Measurements from ENCODE around the gene TSHR.

The TSHR gene

GRCh38 chr14:81132468-81132867, 177.0 kb downstream of the TSHR start:
- no peaks in the 10 kb centered on the region for H3K9me3 ChIP-seq (ENCODE audit: control insufficient read depth, insufficient read depth, low read length)
- no peak overlapping the region for H3K27ac ChIP-seq (ENCODE audit: low read depth, low read length)
- no peaks in the 10 kb centered on the region; the same call in 1 of the 2 replicates for H3K4me1 ChIP-seq (ENCODE audit: control insufficient read depth, insufficient read depth, low read length)
- H3K4me3 ChIP-seq (ENCODE audit: low read depth, low read length), result no peak overlapping the region
- no peaks in the 10 kb centered on the region for H3K27me3 ChIP-seq (ENCODE audit: control insufficient read depth, insufficient read depth, low read length)
- H3K36me3 ChIP-seq (ENCODE audit: control insufficient read depth, insufficient read depth, low read length), result no peaks in the 10 kb centered on the region
- no peak overlapping the region for H3K9ac ChIP-seq (ENCODE audit: low read depth, low read length)

DNA sequence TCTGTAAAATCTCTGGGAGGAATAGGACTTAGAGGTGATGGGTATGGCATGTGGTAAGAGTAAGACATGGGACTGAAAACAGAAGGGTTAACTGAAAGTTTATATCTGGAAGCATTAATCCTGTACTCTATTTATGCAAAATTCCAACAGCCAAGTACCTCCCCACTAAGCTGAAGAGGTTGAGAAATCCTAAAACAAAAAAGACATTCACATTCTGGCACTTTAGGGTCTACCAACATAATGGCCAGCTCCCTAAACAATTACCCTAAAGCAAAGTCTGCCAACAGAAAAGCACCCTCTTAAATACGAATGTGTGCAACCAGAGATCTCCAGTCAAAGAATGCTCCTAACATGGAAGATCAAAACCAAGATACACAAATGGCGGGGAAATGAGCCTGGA, 178.0 kb downstream of the TSHR start:
- H3K27ac ChIP-seq (ENCODE audit: low read depth, low read length), result no peak overlapping the region
- H3K4me3 ChIP-seq (ENCODE audit: low read depth, low read length), result no peak overlapping the region
- no peaks in the 10 kb centered on the region for H3K9me3 ChIP-seq (ENCODE audit: control insufficient read depth, insufficient read depth, low read length)
- no peaks in the 10 kb centered on the region for H3K27me3 ChIP-seq (ENCODE audit: control insufficient read depth, insufficient read depth, low read length)
- no peaks in the 10 kb centered on the region; the same call in 1 of the 2 replicates for H3K4me1 ChIP-seq (ENCODE audit: control insufficient read depth, insufficient read depth, low read length)
- H3K36me3 ChIP-seq (ENCODE audit: control insufficient read depth, insufficient read depth, low read length), result no peaks in the 10 kb centered on the region
- H3K9ac ChIP-seq (ENCODE audit: low read depth, low read length), result no peak overlapping the region

GRCh38 chr14:81137316-81137715, 181.9 kb downstream of the TSHR start:
- H3K9me3 ChIP-seq (ENCODE audit: control insufficient read depth, insufficient read depth, low read length), result no peaks in the 10 kb centered on the region
- H3K4me3 ChIP-seq (ENCODE audit: low read depth, low read length), result no peak overlapping the region
- H3K4me1 ChIP-seq (ENCODE audit: control insufficient read depth, insufficient read depth, low read length), result no peaks in the 10 kb centered on the region; the same call in 1 of the 2 replicates
- H3K9ac ChIP-seq (ENCODE audit: low read depth, low read length), result no peak overlapping the region
- no peaks in the 10 kb centered on the region for H3K27me3 ChIP-seq (ENCODE audit: control insufficient read depth, insufficient read depth, low read length)
- H3K36me3 ChIP-seq (ENCODE audit: control insufficient read depth, insufficient read depth, low read length), result no peaks in the 10 kb centered on the region
- no peak overlapping the region for H3K27ac ChIP-seq (ENCODE audit: low read depth, low read length)

DNA sequence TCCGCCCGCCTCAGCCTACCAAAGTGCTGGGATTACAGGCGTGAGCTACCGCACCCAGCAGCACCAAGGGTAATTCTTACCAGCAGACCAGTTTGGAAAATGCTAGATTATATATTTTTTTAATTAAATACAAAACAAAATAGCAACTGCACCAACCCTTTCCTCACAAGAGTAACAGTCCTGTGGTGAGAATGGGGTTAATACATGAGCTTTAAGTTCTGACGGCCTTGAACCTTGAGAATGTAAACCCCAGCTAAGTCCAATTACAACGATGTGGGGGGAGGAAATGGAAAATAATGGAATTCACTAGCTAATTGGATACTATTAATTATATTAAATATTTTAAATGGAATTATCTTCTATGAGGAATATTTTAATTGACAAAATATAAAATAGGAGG, 183.0 kb downstream of the TSHR start:
- H3K4me1 ChIP-seq (ENCODE audit: control insufficient read depth, insufficient read depth, low read length), result no peaks in the 10 kb centered on the region
- H3K9me3 ChIP-seq (ENCODE audit: control insufficient read depth, insufficient read depth, low read length), result no peaks in the 10 kb centered on the region
- no peaks in the 10 kb centered on the region for H3K27me3 ChIP-seq (ENCODE audit: control insufficient read depth, insufficient read depth, low read length)
- no peak overlapping the region for H3K4me3 ChIP-seq (ENCODE audit: low read depth, low read length)
- H3K27ac ChIP-seq (ENCODE audit: low read depth, low read length), result no peak overlapping the region
- H3K9ac ChIP-seq (ENCODE audit: low read depth, low read length), result no peak overlapping the region
- no peaks in the 10 kb centered on the region for H3K36me3 ChIP-seq (ENCODE audit: control insufficient read depth, insufficient read depth, low read length)

DNA sequence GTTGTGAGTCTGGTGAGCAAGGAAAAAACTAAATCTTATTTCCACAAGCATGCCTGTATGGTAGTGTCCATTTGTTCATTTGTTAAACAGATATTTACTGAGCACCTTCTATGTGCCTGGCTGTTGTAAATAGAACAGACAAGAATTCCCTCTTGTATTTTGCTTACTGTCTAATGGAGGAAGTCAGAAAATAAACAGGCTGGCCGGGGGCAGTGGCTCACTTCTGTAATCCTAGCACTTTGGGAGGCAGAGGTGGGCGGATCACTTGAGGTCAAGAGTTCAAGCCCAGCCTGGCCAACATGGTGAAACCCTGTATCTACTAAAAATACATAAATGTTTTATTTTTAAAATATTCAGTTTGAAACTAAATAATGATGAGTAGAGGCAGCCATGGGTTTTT, 186.0 kb downstream of the TSHR start:
- Histone ChIP-seq H3K27me3 (ENCODE audit: control insufficient read depth, insufficient read depth, low read length) (no peaks in the 10 kb centered on the region), H3K9ac (ENCODE audit: low read depth, low read length) (no peak overlapping the region), H3K4me1 (ENCODE audit: control insufficient read depth, insufficient read depth, low read length) (no peaks in the 10 kb centered on the region), H3K9me3 (ENCODE audit: control insufficient read depth, insufficient read depth, low read length) (no peaks in the 10 kb centered on the region), H3K36me3 (ENCODE audit: control insufficient read depth, insufficient read depth, low read length) (no peaks in the 10 kb centered on the region), H3K27ac (ENCODE audit: low read depth, low read length) (no peak overlapping the region), H3K4me3 (ENCODE audit: low read depth, low read length) (no peak overlapping the region)

DNA sequence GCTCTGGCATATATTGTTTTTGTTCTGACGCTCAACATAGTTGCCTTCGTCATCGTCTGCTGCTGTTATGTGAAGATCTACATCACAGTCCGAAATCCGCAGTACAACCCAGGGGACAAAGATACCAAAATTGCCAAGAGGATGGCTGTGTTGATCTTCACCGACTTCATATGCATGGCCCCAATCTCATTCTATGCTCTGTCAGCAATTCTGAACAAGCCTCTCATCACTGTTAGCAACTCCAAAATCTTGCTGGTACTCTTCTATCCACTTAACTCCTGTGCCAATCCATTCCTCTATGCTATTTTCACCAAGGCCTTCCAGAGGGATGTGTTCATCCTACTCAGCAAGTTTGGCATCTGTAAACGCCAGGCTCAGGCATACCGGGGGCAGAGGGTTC, 188.4 kb downstream of the TSHR start:
- H3K27me3 ChIP-seq (ENCODE audit: control insufficient read depth, insufficient read depth, low read length), result no peaks in the 10 kb centered on the region
- H3K27ac ChIP-seq (ENCODE audit: low read depth, low read length), result no peak overlapping the region
- H3K9me3 ChIP-seq (ENCODE audit: control insufficient read depth, insufficient read depth, low read length), result no peaks in the 10 kb centered on the region
- no peaks in the 10 kb centered on the region for H3K36me3 ChIP-seq (ENCODE audit: control insufficient read depth, insufficient read depth, low read length)
- no peak overlapping the region for H3K4me3 ChIP-seq (ENCODE audit: low read depth, low read length)
- H3K4me1 ChIP-seq (ENCODE audit: control insufficient read depth, insufficient read depth, low read length), result no peaks in the 10 kb centered on the region
- no peak overlapping the region for H3K9ac ChIP-seq (ENCODE audit: low read depth, low read length)

GRCh38 chr14:81144824-81145603, 189.6 kb downstream of the TSHR start:
- no peak overlapping the region for H3K4me3 ChIP-seq (ENCODE audit: low read depth, low read length)

DNA sequence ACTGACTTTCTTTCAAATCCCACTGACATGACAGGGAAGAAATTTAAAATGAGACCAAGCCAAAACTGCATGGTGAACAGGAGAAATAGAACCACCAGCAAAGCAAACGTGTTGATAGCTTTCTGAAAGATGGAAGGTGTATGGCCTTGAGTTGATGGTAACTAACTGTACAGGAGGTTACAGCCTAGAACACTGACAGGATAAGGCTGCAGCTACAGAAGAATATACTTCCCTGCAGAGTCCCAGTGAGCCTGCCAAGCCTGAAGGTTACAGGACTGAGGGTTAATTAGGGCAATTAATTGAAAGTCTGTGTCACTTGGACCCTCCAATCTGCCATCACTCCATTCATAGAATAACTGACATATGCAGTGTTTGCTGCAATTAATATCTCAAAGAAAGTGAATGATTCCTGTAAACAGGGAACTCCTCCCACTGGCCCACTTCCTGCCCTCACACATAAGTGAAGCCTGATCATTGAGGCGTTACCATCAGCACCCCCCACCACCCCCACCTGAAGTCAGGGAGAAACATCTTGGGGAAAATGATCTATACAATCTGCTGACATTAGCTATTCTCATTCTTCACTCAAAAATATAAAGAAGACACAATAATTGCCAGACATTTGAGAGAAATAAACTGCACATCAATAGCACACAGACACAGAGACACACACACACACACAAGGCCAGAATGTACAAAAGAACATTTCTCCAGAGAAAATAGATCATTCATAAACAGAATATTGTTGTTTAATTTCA, 191.9 kb downstream of the TSHR start:
- H3K27me3 ChIP-seq (ENCODE audit: control insufficient read depth, insufficient read depth, low read length), result no peaks in the 10 kb centered on the region
- H3K9ac ChIP-seq (ENCODE audit: low read depth, low read length), result no peak overlapping the region
- no peaks in the 10 kb centered on the region for H3K4me1 ChIP-seq (ENCODE audit: control insufficient read depth, insufficient read depth, low read length)
- H3K27ac ChIP-seq (ENCODE audit: low read depth, low read length), result no peak overlapping the region
- no peaks in the 10 kb centered on the region for H3K36me3 ChIP-seq (ENCODE audit: control insufficient read depth, insufficient read depth, low read length)
- H3K4me3 ChIP-seq (ENCODE audit: low read depth, low read length), result no peak overlapping the region
- H3K9me3 ChIP-seq (ENCODE audit: control insufficient read depth, insufficient read depth, low read length), result no peaks in the 10 kb centered on the region

More at GRCh38 chr14:81144824-81145603, 189.6 kb downstream of the TSHR start:
- Histone ChIP-seq H3K36me3 (ENCODE audit: control insufficient read depth, insufficient read depth, low read length) (no peaks in the 10 kb centered on the region), H3K4me1 (ENCODE audit: control insufficient read depth, insufficient read depth, low read length) (no peaks in the 10 kb centered on the region), H3K9ac (ENCODE audit: low read depth, low read length) (no peak overlapping the region), H3K9me3 (ENCODE audit: control insufficient read depth, insufficient read depth, low read length) (no peaks in the 10 kb centered on the region), H3K27me3 (ENCODE audit: control insufficient read depth, insufficient read depth, low read length) (no peaks in the 10 kb centered on the region), H3K27ac (ENCODE audit: low read depth, low read length) (no peak overlapping the region)

DNA sequence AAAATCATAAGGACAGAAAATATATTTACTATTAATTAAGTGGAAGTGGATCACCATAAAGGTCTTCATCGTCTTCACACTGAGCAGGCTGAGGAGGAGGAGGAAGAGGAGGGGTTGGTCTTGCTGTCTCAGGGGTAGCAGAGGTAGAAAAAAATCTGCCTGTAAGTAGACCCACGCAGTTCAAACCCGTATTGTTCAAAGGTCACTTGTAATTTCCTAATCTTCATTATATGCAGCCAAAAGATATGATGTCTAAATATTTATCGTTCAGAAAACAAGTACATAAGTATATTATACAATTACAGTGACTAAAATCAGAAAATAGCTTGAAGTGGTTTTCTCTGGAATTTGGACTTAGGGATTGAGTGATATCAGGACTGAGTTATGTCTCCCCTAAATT, 193.2 kb downstream of the TSHR start:
- H3K9me3 ChIP-seq (ENCODE audit: control insufficient read depth, insufficient read depth, low read length), result no peaks in the 10 kb centered on the region
- H3K27ac ChIP-seq (ENCODE audit: low read depth, low read length), result no peak overlapping the region
- H3K36me3 ChIP-seq (ENCODE audit: control insufficient read depth, insufficient read depth, low read length), result no peaks in the 10 kb centered on the region
- H3K4me1 ChIP-seq (ENCODE audit: control insufficient read depth, insufficient read depth, low read length), result no peaks in the 10 kb centered on the region
- H3K4me3 ChIP-seq (ENCODE audit: low read depth, low read length), result no peak overlapping the region
- H3K9ac ChIP-seq (ENCODE audit: low read depth, low read length), result no peak overlapping the region
- H3K27me3 ChIP-seq (ENCODE audit: control insufficient read depth, insufficient read depth, low read length), result no peaks in the 10 kb centered on the region

GRCh38 chr14:81153187-81153586, 197.8 kb downstream of the TSHR start:
- Histone ChIP-seq H3K9me3 (ENCODE audit: control insufficient read depth, insufficient read depth, low read length) (no peaks in the 10 kb centered on the region), H3K27me3 (ENCODE audit: control insufficient read depth, insufficient read depth, low read length) (no peaks in the 10 kb centered on the region), H3K27ac (ENCODE audit: low read depth, low read length) (no peak overlapping the region), H3K36me3 (ENCODE audit: control insufficient read depth, insufficient read depth, low read length) (no peaks in the 10 kb centered on the region), H3K4me3 (ENCODE audit: low read depth, low read length) (no peak overlapping the region), H3K4me1 (ENCODE audit: control insufficient read depth, insufficient read depth, low read length) (0 out of 2 replicates have a peak, but pooled peaks cover 3% of the 10 kb centered on the region), H3K9ac (ENCODE audit: low read depth, low read length) (no peak overlapping the region)

DNA sequence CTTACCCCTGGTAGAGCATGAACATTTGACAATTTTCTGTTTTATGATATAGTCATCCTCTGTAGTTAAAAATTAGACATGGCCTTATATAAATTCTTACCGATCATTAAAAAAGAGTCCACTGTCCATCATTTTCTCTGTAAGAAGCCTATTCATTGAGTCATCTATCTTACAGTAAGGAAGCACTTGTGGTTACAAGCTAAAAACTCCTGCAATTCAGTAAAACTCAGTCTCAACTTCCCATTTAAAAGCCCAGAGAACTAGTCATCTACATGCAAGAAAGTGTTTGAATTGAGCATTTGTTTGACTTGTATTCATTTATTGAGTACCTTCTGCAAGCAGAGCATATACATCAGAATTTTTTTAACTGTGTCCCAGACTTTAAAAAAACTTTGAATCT, 202.0 kb downstream of the TSHR start:
- Histone ChIP-seq H3K9me3 (ENCODE audit: control insufficient read depth, insufficient read depth, low read length) (no peaks in the 10 kb centered on the region), H3K9ac (ENCODE audit: low read depth, low read length) (no peak overlapping the region), H3K27me3 (ENCODE audit: control insufficient read depth, insufficient read depth, low read length) (no peaks in the 10 kb centered on the region), H3K36me3 (ENCODE audit: control insufficient read depth, insufficient read depth, low read length) (no peaks in the 10 kb centered on the region), H3K4me3 (ENCODE audit: low read depth, low read length) (no peak overlapping the region), H3K4me1 (ENCODE audit: control insufficient read depth, insufficient read depth, low read length) (0 out of 2 replicates have a peak, but pooled peaks cover 3% of the 10 kb centered on the region), H3K27ac (ENCODE audit: low read depth, low read length) (no peak overlapping the region)

All from HUES48 (cell line).